ENCODE data around the gene ATXN7L1. TPM values are rescaled to one million over a fixed set of nuclear protein-coding genes. Genes with fewer than 3 reads are reported as not detected.

Gene ATXN7L1
- total RNA-seq, 3 donors from 2014 or later: 19.7 to 29.5 (median 26.0) TPM

- Histone ChIP-seq H3K4me3 (no peak overlapping the region), H3K9me3 (no peaks in the 10 kb centered on the region), H3K36me3 (ENCODE audit: low read depth) (no peaks in the 10 kb centered on the region), H3K4me1 (ENCODE audit: low read depth) (no peaks in the 10 kb centered on the region)
- TF ChIP-seq, protein P1, sequence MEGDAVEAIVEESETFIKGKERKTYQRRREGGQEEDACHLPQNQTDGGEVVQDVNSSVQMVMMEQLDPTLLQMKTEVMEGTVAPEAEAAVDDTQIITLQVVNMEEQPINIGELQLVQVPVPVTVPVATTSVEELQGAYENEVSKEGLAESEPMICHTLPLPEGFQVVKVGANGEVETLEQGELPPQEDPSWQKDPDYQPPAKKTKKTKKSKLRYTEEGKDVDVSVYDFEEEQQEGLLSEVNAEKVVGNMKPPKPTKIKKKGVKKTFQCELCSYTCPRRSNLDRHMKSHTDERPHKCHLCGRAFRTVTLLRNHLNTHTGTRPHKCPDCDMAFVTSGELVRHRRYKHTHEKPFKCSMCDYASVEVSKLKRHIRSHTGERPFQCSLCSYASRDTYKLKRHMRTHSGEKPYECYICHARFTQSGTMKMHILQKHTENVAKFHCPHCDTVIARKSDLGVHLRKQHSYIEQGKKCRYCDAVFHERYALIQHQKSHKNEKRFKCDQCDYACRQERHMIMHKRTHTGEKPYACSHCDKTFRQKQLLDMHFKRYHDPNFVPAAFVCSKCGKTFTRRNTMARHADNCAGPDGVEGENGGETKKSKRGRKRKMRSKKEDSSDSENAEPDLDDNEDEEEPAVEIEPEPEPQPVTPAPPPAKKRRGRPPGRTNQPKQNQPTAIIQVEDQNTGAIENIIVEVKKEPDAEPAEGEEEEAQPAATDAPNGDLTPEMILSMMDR (IDR thresholded peaks at IDR 0.05): no peak
- intact Hi-C loops (cut with DNase I, micrococcal nuclease): no loop called here
- no peak for ATAC-seq
- DNase-seq: no peak
Observed at GRCh38 chr7:105799006-105799405, 77.4 kb downstream of the ATXN7L1 start.

DNA sequence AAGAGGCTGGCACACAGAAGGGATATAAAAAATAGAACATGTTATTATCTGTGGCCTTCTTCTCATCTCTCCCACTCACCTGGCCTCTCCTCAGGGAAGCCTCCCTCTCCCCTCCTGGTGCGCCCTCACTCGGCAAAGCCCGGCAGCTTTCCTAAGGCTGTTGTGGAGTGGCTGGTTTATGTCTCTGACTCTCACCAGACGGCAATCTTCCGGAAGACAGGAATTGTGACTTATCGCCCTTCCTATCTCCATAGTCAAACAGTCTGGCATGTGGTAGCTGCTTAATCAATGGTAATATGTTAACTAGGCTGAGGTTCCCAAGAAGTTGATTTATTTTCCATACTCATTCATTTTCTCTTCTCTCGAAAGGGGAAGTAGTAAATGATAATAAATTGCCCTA lies 78.7 kb downstream of the ATXN7L1 start:
- H3K9me3 ChIP-seq: no peaks in the 10 kb centered on the region
- no peak overlapping the region for H3K4me3 ChIP-seq
- ATAC-seq (no peak), DNase-seq (no peak)
- no peaks in the 10 kb centered on the region for H3K36me3 ChIP-seq (ENCODE audit: low read depth)
- intact Hi-C loops (cut with DNase I, micrococcal nuclease): no loop called here
- TF ChIP-seq, protein P1 (IDR thresholded peaks at IDR 0.05): no peak
- no peaks in the 10 kb centered on the region for H3K4me1 ChIP-seq (ENCODE audit: low read depth)

- intact Hi-C loops (cut with DNase I, micrococcal nuclease): no loop called here
- ATAC-seq (no peak), DNase-seq (no peak)
- Histone ChIP-seq H3K36me3 (ENCODE audit: low read depth) (no peaks in the 10 kb centered on the region), H3K4me1 (ENCODE audit: low read depth) (no peaks in the 10 kb centered on the region), H3K4me3 (no peak overlapping the region), H3K9me3 (no peaks in the 10 kb centered on the region)
- TF ChIP-seq, protein P1 (IDR thresholded peaks at IDR 0.05): no peak
Observed at GRCh38 chr7:105796365-105796764, 80.0 kb downstream of the ATXN7L1 start.

- TF ChIP-seq, protein P1 (IDR thresholded peaks at IDR 0.05): no peak
- intact Hi-C loops (cut with DNase I, micrococcal nuclease): no loop called here
- Histone ChIP-seq H3K36me3 (ENCODE audit: low read depth) (no peaks in the 10 kb centered on the region), H3K9me3 (no peaks in the 10 kb centered on the region), H3K4me1 (ENCODE audit: low read depth) (no peaks in the 10 kb centered on the region), H3K4me3 (no peak overlapping the region)
- DNase-seq (no peak), ATAC-seq (no peak)
Observed at GRCh38 chr7:105794741-105795729, 81.4 kb downstream of the ATXN7L1 start.

DNA sequence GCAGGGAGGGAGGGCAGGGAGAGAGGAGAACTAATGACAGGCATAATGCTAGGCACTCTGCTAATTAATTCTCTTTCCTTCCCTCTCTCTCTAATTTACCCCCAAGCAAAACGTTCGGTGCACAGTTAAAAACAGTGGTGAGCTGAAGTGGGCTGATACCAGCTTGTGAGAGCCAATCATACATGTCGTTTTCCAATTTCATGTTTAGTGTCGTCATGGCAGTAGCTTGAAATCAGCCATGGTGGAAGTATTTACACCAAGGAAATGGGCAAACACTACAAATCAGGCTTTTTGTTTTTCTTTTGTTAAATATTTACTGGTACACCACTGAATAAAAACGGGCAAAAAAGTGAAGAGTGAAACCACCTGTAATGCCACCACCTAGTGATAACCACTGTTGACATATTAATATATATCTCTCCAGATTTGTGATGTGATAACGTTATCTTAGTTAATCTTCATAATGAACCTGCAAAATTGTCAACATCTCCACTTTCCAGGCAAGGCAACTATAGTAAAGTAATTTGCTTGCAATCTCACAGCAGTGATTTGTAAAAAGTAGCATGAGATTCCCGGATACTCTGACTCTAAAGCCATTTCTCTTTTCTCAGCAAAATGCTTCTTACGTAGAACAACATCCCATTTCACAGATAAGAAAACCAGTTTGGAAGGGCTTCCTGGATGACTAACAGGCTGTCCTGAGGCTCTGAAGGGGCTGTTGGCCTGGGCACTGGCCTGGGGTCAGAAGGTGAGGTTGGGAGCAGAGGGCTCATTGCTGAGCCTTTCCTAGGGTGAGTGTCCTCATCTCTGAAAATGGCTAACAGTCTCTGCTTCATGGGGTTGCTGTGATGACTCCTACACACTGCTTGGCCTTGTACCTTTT lies 83.7 kb downstream of the ATXN7L1 start:
- TF ChIP-seq, protein P1 (IDR thresholded peaks at IDR 0.05): no peak
- H3K4me1 ChIP-seq (ENCODE audit: low read depth): peaks cover 9% of the 10 kb centered on the region
- intact Hi-C loops (cut with DNase I, micrococcal nuclease): no loop called here
- no peak for DNase-seq
- H3K4me3 ChIP-seq: no peak overlapping the region
- H3K36me3 ChIP-seq (ENCODE audit: low read depth): no peaks in the 10 kb centered on the region
- no peak for ATAC-seq
- no peaks in the 10 kb centered on the region for H3K9me3 ChIP-seq

Measured in mucosa of descending colon (tissue), 3 donors.